GM10266 (cell line): ENCODE measurements around the gene LRCH4.
"Not testable (repeated sequence)": the region's sequence is repeated elsewhere in the genome, so short reads cannot be mapped to it uniquely, and the experiment has no call there.

Source experiments
- DNase-seq: peaks from one replicate; pipeline ENCODE4 v3.0.0; 2012; ENCODE audit errors: extremely low spot score
- TF ChIP-seq, protein P1 (sequence below): IDR thresholded peaks from 2 replicates; pipeline ENCODE4 v1.5.1; 2012; ENCODE audit warnings: mild to moderate bottlenecking, low read depth; ENCODE audit not compliant: control insufficient read depth, insufficient read depth; ENCODE audit errors: missing control alignments

The LRCH4 gene

DNA sequence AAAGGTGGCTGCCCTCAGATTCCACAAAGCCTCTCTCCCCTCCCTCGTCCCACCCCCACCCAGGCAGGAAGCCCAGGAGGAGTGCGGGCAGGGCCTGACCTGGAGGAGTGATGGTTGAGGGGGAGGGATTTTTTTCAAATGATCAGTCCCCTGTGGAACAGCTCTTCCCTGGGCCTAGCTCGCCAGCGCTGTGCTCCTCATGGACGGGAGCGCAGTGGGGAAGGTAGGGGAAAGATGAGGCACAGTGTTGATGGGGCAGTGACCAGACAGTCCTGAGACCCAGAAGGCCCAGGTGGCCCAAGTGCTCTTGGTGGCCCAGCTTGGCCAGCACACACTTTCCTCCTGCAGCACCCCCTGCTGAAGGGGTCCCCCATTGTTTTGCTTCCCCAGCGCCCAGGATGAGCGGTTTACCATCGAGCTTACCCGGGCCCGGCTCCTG is 20.8 kb downstream of the LRCH4 start:
- TF ChIP-seq, protein P1, sequence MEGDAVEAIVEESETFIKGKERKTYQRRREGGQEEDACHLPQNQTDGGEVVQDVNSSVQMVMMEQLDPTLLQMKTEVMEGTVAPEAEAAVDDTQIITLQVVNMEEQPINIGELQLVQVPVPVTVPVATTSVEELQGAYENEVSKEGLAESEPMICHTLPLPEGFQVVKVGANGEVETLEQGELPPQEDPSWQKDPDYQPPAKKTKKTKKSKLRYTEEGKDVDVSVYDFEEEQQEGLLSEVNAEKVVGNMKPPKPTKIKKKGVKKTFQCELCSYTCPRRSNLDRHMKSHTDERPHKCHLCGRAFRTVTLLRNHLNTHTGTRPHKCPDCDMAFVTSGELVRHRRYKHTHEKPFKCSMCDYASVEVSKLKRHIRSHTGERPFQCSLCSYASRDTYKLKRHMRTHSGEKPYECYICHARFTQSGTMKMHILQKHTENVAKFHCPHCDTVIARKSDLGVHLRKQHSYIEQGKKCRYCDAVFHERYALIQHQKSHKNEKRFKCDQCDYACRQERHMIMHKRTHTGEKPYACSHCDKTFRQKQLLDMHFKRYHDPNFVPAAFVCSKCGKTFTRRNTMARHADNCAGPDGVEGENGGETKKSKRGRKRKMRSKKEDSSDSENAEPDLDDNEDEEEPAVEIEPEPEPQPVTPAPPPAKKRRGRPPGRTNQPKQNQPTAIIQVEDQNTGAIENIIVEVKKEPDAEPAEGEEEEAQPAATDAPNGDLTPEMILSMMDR = no peak
- DNase-seq = no peak

DNA sequence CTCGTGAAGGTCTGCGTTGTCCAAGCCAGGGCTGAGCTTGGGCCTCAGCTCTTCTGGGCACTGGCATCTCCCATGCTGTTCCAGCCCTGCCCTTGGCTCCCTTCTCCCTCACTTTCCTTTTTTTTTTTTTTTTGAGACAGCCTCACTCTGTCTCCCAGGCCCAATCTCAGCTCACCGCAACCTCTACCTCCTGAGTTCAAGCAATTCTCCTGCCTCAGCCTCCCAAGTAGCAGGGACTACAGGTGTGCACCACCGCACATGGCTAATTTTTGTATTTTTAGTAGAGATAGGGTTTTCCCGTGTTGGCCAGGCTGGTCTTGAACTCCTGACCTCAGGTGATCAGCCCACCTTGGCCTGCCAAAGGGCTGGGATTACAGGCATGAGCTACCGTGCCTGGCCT is 21.5 kb downstream of the LRCH4 start:
- DNase-seq = not testable (repeated sequence)

- TF ChIP-seq, protein P1 = peak; percentile 79
- DNase-seq = peak; percentile 81
Observed at GRCh38 chr7:100563809-100564400, 22.0 kb downstream of the LRCH4 start.

- TF ChIP-seq, protein P1 = no peak
Observed at GRCh38 chr7:100563100-100563564, 22.8 kb downstream of the LRCH4 start.

GRCh38 chr7:100562195-100563099 is 23.5 kb downstream of the LRCH4 start:
- no peak for DNase-seq
- TF ChIP-seq, protein P1 = no peak

More at GRCh38 chr7:100563100-100563564, 22.8 kb downstream of the LRCH4 start:
- DNase-seq = no peak

- TF ChIP-seq, protein P1 = no peak
Observed at GRCh38 chr7:100561491-100562194, 24.3 kb downstream of the LRCH4 start.

DNA sequence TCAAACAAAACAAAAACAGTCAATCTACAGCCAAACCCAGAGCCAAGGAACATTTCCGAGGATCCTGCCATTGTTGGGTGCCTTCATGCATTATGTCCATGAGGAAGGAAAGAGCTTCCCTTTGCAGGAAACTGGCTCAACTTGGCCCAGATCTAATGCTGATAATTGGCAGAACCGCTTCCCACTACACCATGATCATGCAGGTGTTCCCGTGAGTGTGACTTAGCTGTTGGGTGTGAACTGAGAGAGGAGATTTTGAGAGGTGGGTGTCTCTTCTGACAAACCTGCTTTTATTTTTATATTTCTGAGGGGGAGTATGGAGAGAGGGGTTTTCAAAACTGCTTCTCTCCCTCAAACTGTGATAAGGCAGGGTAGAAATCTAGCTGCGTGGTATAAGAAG is 26.8 kb downstream of the LRCH4 start:
- DNase-seq = no peak
- TF ChIP-seq, protein P1 = no peak

More at GRCh38 chr7:100561491-100562194, 24.3 kb downstream of the LRCH4 start:
- no peak for DNase-seq
